Effector memory CD4-positive, alpha-beta T cell (primary cell): ENCODE results near the gene ROBO1.

Experiments used
- DNase-seq, 3 donors: peaks; one replicate each; pipeline ENCODE4 v3.0.0-alpha.2; 2020
- H3K27ac ChIP-seq: 2 replicates; pipeline ENCODE4 v1.7.0; 2013; ENCODE audit warnings: mild to moderate bottlenecking, low read length, moderate library complexity; ENCODE audit not compliant: insufficient read depth, poor library complexity, severe bottlenecking
- H3K27me3 ChIP-seq: replicated peaks from 2 replicates; pipeline ENCODE4 v1.7.0; 2013; ENCODE audit warnings: mild to moderate bottlenecking, low read length; ENCODE audit not compliant: insufficient read depth, control insufficient read depth, poor library complexity, severe bottlenecking
- H3K36me3 ChIP-seq: 2 replicates; pipeline ENCODE4 v1.7.0; 2013; ENCODE audit warnings: mild to moderate bottlenecking, low read length, moderate library complexity; ENCODE audit not compliant: control insufficient read depth, insufficient read depth
- H3K4me1 ChIP-seq: 2 replicates; pipeline ENCODE4 v1.7.0; 2013; ENCODE audit warnings: low read length, mild to moderate bottlenecking; ENCODE audit not compliant: control insufficient read depth, insufficient read depth, poor library complexity, severe bottlenecking
- H3K4me3 ChIP-seq: 2 replicates; pipeline ENCODE4 v1.7.0; 2013; ENCODE audit warnings: low read length, low read depth, mild to moderate bottlenecking; ENCODE audit not compliant: insufficient read depth, poor library complexity, severe bottlenecking
- H3K9me3 ChIP-seq: 2 replicates; pipeline ENCODE4 v1.7.0; 2013; ENCODE audit warnings: mild to moderate bottlenecking, low read length, moderate library complexity; ENCODE audit not compliant: control insufficient read depth

The ROBO1 gene

GRCh38 chr3:79253271-79253670 is 514.5 kb downstream of the ROBO1 start:
- Histone ChIP-seq H3K4me1 (no peaks in the 10 kb centered on the region), H3K27ac (no peak overlapping the region), H3K4me3 (no peak overlapping the region), H3K9me3 (no peaks in the 10 kb centered on the region), H3K36me3 (no peaks in the 10 kb centered on the region), H3K27me3 (no peaks in the 10 kb centered on the region)
- no peak for DNase-seq

- Histone ChIP-seq H3K27ac (no peak overlapping the region), H3K4me1 (no peaks in the 10 kb centered on the region), H3K4me3 (no peak overlapping the region), H3K27me3 (no peaks in the 10 kb centered on the region), H3K36me3 (no peaks in the 10 kb centered on the region), H3K9me3 (no peaks in the 10 kb centered on the region)
- DNase-seq, result no peak
Measured at GRCh38 chr3:79250746-79251145, 517.1 kb downstream of the ROBO1 start.

GRCh38 chr3:79249701-79250100 is 518.1 kb downstream of the ROBO1 start:
- H3K9me3 ChIP-seq, result no peaks in the 10 kb centered on the region
- no peak overlapping the region for H3K27ac ChIP-seq
- no peaks in the 10 kb centered on the region for H3K4me1 ChIP-seq
- H3K4me3 ChIP-seq, result no peak overlapping the region
- DNase-seq, result no peak
- H3K36me3 ChIP-seq, result no peaks in the 10 kb centered on the region
- no peaks in the 10 kb centered on the region for H3K27me3 ChIP-seq

- no peaks in the 10 kb centered on the region for H3K36me3 ChIP-seq
- no peak for DNase-seq
- H3K9me3 ChIP-seq, result no peaks in the 10 kb centered on the region
- H3K4me1 ChIP-seq, result no peaks in the 10 kb centered on the region
- no peaks in the 10 kb centered on the region for H3K27me3 ChIP-seq
- no peak overlapping the region for H3K27ac ChIP-seq
- H3K4me3 ChIP-seq, result no peak overlapping the region
Measured at GRCh38 chr3:79247725-79248043, 520.1 kb downstream of the ROBO1 start.

GRCh38 chr3:79246875-79247724 is 520.7 kb downstream of the ROBO1 start:
- Histone ChIP-seq H3K4me1 (no peaks in the 10 kb centered on the region), H3K36me3 (no peaks in the 10 kb centered on the region), H3K4me3 (no peak overlapping the region), H3K9me3 (no peaks in the 10 kb centered on the region), H3K27ac (no peak overlapping the region), H3K27me3 (no peaks in the 10 kb centered on the region)
- no peak for DNase-seq

- Histone ChIP-seq H3K27ac (no peak overlapping the region), H3K27me3 (no peaks in the 10 kb centered on the region), H3K4me1 (no peaks in the 10 kb centered on the region), H3K9me3 (no peaks in the 10 kb centered on the region), H3K36me3 (no peaks in the 10 kb centered on the region), H3K4me3 (no peak overlapping the region)
- no peak for DNase-seq
Measured at GRCh38 chr3:79245284-79246138, 522.3 kb downstream of the ROBO1 start.

GRCh38 chr3:79236496-79236895 is 531.3 kb downstream of the ROBO1 start:
- no peaks in the 10 kb centered on the region for H3K36me3 ChIP-seq
- no peaks in the 10 kb centered on the region for H3K4me1 ChIP-seq
- H3K9me3 ChIP-seq, result no peaks in the 10 kb centered on the region
- H3K27me3 ChIP-seq, result no peaks in the 10 kb centered on the region
- H3K4me3 ChIP-seq, result no peak overlapping the region
- DNase-seq, result no peak
- no peak overlapping the region for H3K27ac ChIP-seq

GRCh38 chr3:79233431-79234060 is 534.3 kb downstream of the ROBO1 start:
- no peak for DNase-seq
- H3K4me3 ChIP-seq, result no peak overlapping the region
- H3K27ac ChIP-seq, result no peak overlapping the region
- no peaks in the 10 kb centered on the region for H3K27me3 ChIP-seq
- no peaks in the 10 kb centered on the region for H3K4me1 ChIP-seq
- no peaks in the 10 kb centered on the region for H3K36me3 ChIP-seq
- H3K9me3 ChIP-seq, result no peaks in the 10 kb centered on the region

- Histone ChIP-seq H3K4me1 (no peaks in the 10 kb centered on the region), H3K27me3 (no peaks in the 10 kb centered on the region), H3K27ac (no peak overlapping the region), H3K9me3 (no peaks in the 10 kb centered on the region), H3K4me3 (no peak overlapping the region), H3K36me3 (no peaks in the 10 kb centered on the region)
- DNase-seq, result no peak
Measured at GRCh38 chr3:79230266-79230665, 537.5 kb downstream of the ROBO1 start.

- DNase-seq, result no peak
- H3K4me3 ChIP-seq, result no peak overlapping the region
Measured at GRCh38 chr3:79217096-79217495, 550.7 kb downstream of the ROBO1 start.

More at GRCh38 chr3:79217096-79217495, 550.7 kb downstream of the ROBO1 start:
- no peaks in the 10 kb centered on the region for H3K36me3 ChIP-seq
- no peaks in the 10 kb centered on the region for H3K27me3 ChIP-seq
- no peaks in the 10 kb centered on the region for H3K9me3 ChIP-seq
- no peaks in the 10 kb centered on the region for H3K4me1 ChIP-seq
- H3K27ac ChIP-seq, result no peak overlapping the region
